HG02588 (cell line): Measurements from ENCODE around the gene MTAP.
A peak's percentile ranks its signal among the peaks of the same experiment; 100 is the strongest.

Experiments
- ATAC-seq: cut with Tn5 transposase; IDR thresholded peaks from one replicate; pipeline ENCODE4 v1.9.1; 2021; ENCODE audit warnings: mild to moderate bottlenecking, moderate library complexity; ENCODE audit not compliant: unreplicated experiment

MTAP gene

GRCh38 chr9:21804331-21804730, 1.9 kb downstream of the MTAP start:
- ATAC-seq = no peak

GRCh38 chr9:21804791-21805190, 2.4 kb downstream of the MTAP start:
- ATAC-seq = no peak

- ATAC-seq = no peak
Measured at GRCh38 chr9:21806644-21807043, 4.2 kb downstream of the MTAP start.

GRCh38 chr9:21810388-21810787, 8.0 kb downstream of the MTAP start:
- ATAC-seq = no peak

GRCh38 chr9:21810881-21811280, 8.4 kb downstream of the MTAP start:
- no peak for ATAC-seq

- no peak for ATAC-seq
Measured at GRCh38 chr9:21811914-21812313, 9.5 kb downstream of the MTAP start.

- no peak for ATAC-seq
Measured at GRCh38 chr9:21812415-21812814, 10.0 kb downstream of the MTAP start.

- ATAC-seq = peak; percentile 55
Measured at GRCh38 chr9:21812946-21813568, 10.6 kb downstream of the MTAP start.

- ATAC-seq = peak; percentile 41
Measured at GRCh38 chr9:21813575-21814473, 11.4 kb downstream of the MTAP start.

GRCh38 chr9:21815643-21816042, 13.2 kb downstream of the MTAP start:
- ATAC-seq = no peak

GRCh38 chr9:21817176-21817575, 14.7 kb downstream of the MTAP start:
- ATAC-seq = no peak

- no peak for ATAC-seq
Measured at GRCh38 chr9:21825637-21826036, 23.2 kb downstream of the MTAP start.

GRCh38 chr9:21828853-21829410, 26.5 kb downstream of the MTAP start:
- ATAC-seq = no peak

- ATAC-seq = no peak
Measured at GRCh38 chr9:21830589-21830988, 28.2 kb downstream of the MTAP start.

GRCh38 chr9:21831841-21832509, 29.5 kb downstream of the MTAP start:
- ATAC-seq = peak; percentile 71

GRCh38 chr9:21833090-21833801, 30.8 kb downstream of the MTAP start:
- ATAC-seq = peak; percentile 71

GRCh38 chr9:21835121-21835520, 32.7 kb downstream of the MTAP start:
- ATAC-seq = no peak

GRCh38 chr9:21836437-21837161, 34.2 kb downstream of the MTAP start:
- ATAC-seq = no peak

GRCh38 chr9:21837501-21837900, 35.1 kb downstream of the MTAP start:
- ATAC-seq = no peak

GRCh38 chr9:21840647-21841046, 38.2 kb downstream of the MTAP start:
- ATAC-seq = no peak
